ENCODE data around the gene MCTP1. TPM values are rescaled to one million over a fixed set of nuclear protein-coding genes. Genes with fewer than 3 reads are reported as not detected.

MCTP1 gene
- total and polyA plus RNA-seq, 2 of the 8 experiments (the other 6 are each of a cell fraction or from before 2014, with no cell fraction given), result 0.56 to 3.4 TPM

DNA sequence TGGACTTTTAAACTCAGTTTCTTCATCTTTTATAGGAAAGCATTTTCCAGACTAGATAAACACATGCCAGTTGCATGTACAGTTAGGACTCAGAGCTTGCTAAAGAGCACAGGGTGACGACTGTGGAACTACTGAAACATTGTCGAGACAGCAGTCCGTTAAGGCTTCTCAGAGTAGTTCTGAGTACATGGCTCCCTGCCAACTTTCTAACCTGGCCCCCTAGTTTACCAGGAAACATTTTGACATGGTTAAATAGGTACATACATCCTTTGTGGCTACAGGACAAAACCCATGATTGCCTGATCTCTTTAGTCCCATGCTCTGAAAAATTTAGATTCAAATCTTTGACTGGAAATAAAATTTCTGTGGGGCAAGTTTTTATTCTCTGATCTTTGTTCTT is 536.7 kb downstream of the MCTP1 start (continued):
- TF ChIP-seq, protein P1, sequence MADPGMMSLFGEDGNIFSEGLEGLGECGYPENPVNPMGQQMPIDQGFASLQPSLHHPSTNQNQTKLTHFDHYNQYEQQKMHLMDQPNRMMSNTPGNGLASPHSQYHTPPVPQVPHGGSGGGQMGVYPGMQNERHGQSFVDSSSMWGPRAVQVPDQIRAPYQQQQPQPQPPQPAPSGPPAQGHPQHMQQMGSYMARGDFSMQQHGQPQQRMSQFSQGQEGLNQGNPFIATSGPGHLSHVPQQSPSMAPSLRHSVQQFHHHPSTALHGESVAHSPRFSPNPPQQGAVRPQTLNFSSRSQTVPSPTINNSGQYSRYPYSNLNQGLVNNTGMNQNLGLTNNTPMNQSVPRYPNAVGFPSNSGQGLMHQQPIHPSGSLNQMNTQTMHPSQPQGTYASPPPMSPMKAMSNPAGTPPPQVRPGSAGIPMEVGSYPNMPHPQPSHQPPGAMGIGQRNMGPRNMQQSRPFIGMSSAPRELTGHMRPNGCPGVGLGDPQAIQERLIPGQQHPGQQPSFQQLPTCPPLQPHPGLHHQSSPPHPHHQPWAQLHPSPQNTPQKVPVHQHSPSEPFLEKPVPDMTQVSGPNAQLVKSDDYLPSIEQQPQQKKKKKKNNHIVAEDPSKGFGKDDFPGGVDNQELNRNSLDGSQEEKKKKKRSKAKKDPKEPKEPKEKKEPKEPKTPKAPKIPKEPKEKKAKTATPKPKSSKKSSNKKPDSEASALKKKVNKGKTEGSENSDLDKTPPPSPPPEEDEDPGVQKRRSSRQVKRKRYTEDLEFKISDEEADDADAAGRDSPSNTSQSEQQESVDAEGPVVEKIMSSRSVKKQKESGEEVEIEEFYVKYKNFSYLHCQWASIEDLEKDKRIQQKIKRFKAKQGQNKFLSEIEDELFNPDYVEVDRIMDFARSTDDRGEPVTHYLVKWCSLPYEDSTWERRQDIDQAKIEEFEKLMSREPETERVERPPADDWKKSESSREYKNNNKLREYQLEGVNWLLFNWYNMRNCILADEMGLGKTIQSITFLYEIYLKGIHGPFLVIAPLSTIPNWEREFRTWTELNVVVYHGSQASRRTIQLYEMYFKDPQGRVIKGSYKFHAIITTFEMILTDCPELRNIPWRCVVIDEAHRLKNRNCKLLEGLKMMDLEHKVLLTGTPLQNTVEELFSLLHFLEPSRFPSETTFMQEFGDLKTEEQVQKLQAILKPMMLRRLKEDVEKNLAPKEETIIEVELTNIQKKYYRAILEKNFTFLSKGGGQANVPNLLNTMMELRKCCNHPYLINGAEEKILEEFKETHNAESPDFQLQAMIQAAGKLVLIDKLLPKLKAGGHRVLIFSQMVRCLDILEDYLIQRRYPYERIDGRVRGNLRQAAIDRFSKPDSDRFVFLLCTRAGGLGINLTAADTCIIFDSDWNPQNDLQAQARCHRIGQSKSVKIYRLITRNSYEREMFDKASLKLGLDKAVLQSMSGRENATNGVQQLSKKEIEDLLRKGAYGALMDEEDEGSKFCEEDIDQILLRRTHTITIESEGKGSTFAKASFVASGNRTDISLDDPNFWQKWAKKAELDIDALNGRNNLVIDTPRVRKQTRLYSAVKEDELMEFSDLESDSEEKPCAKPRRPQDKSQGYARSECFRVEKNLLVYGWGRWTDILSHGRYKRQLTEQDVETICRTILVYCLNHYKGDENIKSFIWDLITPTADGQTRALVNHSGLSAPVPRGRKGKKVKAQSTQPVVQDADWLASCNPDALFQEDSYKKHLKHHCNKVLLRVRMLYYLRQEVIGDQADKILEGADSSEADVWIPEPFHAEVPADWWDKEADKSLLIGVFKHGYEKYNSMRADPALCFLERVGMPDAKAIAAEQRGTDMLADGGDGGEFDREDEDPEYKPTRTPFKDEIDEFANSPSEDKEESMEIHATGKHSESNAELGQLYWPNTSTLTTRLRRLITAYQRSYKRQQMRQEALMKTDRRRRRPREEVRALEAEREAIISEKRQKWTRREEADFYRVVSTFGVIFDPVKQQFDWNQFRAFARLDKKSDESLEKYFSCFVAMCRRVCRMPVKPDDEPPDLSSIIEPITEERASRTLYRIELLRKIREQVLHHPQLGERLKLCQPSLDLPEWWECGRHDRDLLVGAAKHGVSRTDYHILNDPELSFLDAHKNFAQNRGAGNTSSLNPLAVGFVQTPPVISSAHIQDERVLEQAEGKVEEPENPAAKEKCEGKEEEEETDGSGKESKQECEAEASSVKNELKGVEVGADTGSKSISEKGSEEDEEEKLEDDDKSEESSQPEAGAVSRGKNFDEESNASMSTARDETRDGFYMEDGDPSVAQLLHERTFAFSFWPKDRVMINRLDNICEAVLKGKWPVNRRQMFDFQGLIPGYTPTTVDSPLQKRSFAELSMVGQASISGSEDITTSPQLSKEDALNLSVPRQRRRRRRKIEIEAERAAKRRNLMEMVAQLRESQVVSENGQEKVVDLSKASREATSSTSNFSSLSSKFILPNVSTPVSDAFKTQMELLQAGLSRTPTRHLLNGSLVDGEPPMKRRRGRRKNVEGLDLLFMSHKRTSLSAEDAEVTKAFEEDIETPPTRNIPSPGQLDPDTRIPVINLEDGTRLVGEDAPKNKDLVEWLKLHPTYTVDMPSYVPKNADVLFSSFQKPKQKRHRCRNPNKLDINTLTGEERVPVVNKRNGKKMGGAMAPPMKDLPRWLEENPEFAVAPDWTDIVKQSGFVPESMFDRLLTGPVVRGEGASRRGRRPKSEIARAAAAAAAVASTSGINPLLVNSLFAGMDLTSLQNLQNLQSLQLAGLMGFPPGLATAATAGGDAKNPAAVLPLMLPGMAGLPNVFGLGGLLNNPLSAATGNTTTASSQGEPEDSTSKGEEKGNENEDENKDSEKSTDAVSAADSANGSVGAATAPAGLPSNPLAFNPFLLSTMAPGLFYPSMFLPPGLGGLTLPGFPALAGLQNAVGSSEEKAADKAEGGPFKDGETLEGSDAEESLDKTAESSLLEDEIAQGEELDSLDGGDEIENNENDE (IDR thresholded peaks at IDR 0.05; ENCODE audit: insufficient replicate concordance, low read length), result no peak
- TF ChIP-seq SIN3A (conservative IDR thresholded peaks at IDR 0.05 in 1 of 2, IDR thresholded peaks at IDR 0.05 in 1 of 2; ENCODE audit: low read depth in 1 of 2, low read length in 2 of 2), result no peak

All from H1 (cell line).